ENCODE measurements around the gene SPIRE1. TPM values are rescaled to one million over a fixed set of nuclear protein-coding genes. Genes with fewer than 3 reads are reported as not detected.

The SPIRE1 gene
- total and polyA plus RNA-seq, 12 donors = 8.4 to 65.3 (median 47.4) TPM

- no peak for TF ChIP-seq CTCF (IDR thresholded peaks at IDR 0.05)
- no peak overlapping the region for H3K4me3 ChIP-seq
- H3K9me3 ChIP-seq = peaks cover 0 to 10% (median 0%) of the 10 kb centered on the region in 11 donors
- no peaks in the 10 kb centered on the region for H3K27me3 ChIP-seq
- no peak for ATAC-seq
- H3K27ac ChIP-seq = no peak overlapping the region
- peaks cover 0 to 11% (median 0%) of the 10 kb centered on the region in 9 donors for H3K36me3 ChIP-seq
- 89 to 93% methylated on average over 4 of the region's 4 CpGs for WGBS, 2 donors
- DNase-seq = no peak
- H3K4me1 ChIP-seq = no peaks in the 10 kb centered on the region
- intact Hi-C loops (cut with DNase I) = no loop called here
These were observed 32.7 kb downstream of the SPIRE1 start for GRCh38 chr18:12625241-12625640.

GRCh38 chr18:12621742-12622306, 36.1 kb downstream of the SPIRE1 start:
- H3K4me1 ChIP-seq = no peaks in the 10 kb centered on the region
- intact Hi-C loops (cut with DNase I) = no loop called here
- H3K4me3 ChIP-seq = no peak overlapping the region
- H3K27me3 ChIP-seq = no peaks in the 10 kb centered on the region
- TF ChIP-seq CTCF (IDR thresholded peaks at IDR 0.05) = no peak
- H3K9me3 ChIP-seq = peaks cover 0 to 4% (median 0%) of the 10 kb centered on the region in 11 donors
- no peaks in the 10 kb centered on the region for H3K36me3 ChIP-seq
- ATAC-seq (no peak), DNase-seq (no peak)
- H3K27ac ChIP-seq = no peak overlapping the region
- 86 to 92% methylated on average over 5 of the region's 5 CpGs for WGBS, 2 donors

GRCh38 chr18:12615748-12616147, 42.2 kb downstream of the SPIRE1 start:
- Histone ChIP-seq H3K4me3 (no peak overlapping the region), H3K9me3 (peaks cover 0 to under 1% (median 0%) of the 10 kb centered on the region in 11 donors), H3K27ac (no peak overlapping the region), H3K36me3 (no peaks in the 10 kb centered on the region), H3K4me1 (peaks cover 0 to 7% (median 0%) of the 10 kb centered on the region in 9 donors), H3K27me3 (no peaks in the 10 kb centered on the region)
- WGBS, 2 donors = 65 to 69% methylated on average over 2 of the region's 2 CpGs
- TF ChIP-seq CTCF (IDR thresholded peaks at IDR 0.05) = no peak
- ATAC-seq (no peak), DNase-seq (no peak)
- intact Hi-C loops (cut with DNase I) = no loop called here

GRCh38 chr18:12608301-12608700, 49.6 kb downstream of the SPIRE1 start:
- Histone ChIP-seq H3K9me3 (no peaks in the 10 kb centered on the region), H3K4me1 (peaks cover 0 to 24% (median 4%) of the 10 kb centered on the region in 9 donors), H3K27me3 (no peaks in the 10 kb centered on the region), H3K36me3 (no peaks in the 10 kb centered on the region), H3K4me3 (no peak overlapping the region), H3K27ac (peak overlapping the region in 1 of 10 donors; percentile 2)
- ATAC-seq (no peak), DNase-seq (no peak)
- intact Hi-C loops (cut with DNase I) = no loop called here
- 73 to 83% methylated on average over 1 of the region's 1 CpG for WGBS, 2 donors
- TF ChIP-seq CTCF (IDR thresholded peaks at IDR 0.05) = no peak
